Measurements from ENCODE around the gene TUBB4A. TPM values are rescaled to one million over a fixed set of nuclear protein-coding genes. Genes with fewer than 3 reads are reported as not detected.
A peak's percentile ranks its signal among the peaks of the same experiment; 100 is the strongest.

TUBB4A gene
- total and polyA plus RNA-seq, 9 of the 15 experiments (the other 6 are each of a cell fraction or from before 2014, with no cell fraction given) = 0.14 to 7.0 (median 0.75) TPM

DNA sequence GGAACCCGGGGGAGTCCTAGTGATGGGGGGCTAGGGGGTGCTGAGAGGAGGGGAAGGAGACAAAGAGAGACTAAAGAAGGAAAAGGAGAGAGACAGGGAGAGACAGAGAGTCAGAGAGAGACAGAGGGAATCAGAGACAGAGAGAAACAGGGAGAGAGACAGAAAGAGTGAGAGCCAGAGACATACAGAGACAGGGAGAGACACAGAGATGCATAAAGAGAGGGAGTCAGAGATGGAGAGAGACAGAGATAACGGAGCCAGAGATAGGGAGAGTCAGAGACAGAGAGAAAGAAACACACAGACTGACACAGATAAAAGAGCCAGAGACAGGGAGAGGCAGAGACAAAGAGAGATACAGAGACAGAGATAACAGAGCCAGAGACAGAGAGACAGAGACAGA lies 27.2 kb upstream of the TUBB4A start:
- intact Hi-C loops (cut with micrococcal nuclease) (no loop called here), in situ Hi-C loops (cut with MboI) (loop anchor here (10.0 kb wide), 1 partner anchor 335 kb away; no protein-coding TSS in a partner anchor)
- DNase-seq (ENCODE audit: extremely low read depth in 1 of 4, low spot score in 3 of 4) (no peak), FAIRE-seq (no peak), ATAC-seq (no peak)
- CTCF ChIA-PET (ENCODE audit: low intra/inter-chr PET ratio) = no interaction called here
- Histone ChIP-seq H3K9me3 (replicated peaks; ENCODE audit: control insufficient read depth, insufficient read depth, low read depth, low read length) (no peaks in the 10 kb centered on the region), H3K4me1 (replicated peaks in 1 of 2; ENCODE audit: control insufficient read depth in 2 of 2, insufficient read depth in 2 of 2, low read length in 2 of 2) (peaks cover 33 to 53% of the 10 kb centered on the region in 2 experiments), H2AFZ (ENCODE audit: low read depth, low read length) (no peak overlapping the region), H3K9me1 (ENCODE audit: control insufficient read depth, insufficient read depth, low read length) (peaks cover 7% of the 10 kb centered on the region), H3K27ac (ENCODE audit: extremely low read depth, low read depth, low read length) (peak overlapping the region; percentile 55; the same call in 1 of the 3 replicates), H3K4me3 (no peak overlapping the region; the same call in 1 of the 2 replicates), H3K4me2 (ENCODE audit: insufficient read depth, low read length) (peak overlapping the region; percentile 22; the same call in 1 of the 2 replicates), H3K36me3 (ENCODE audit: control insufficient read depth, insufficient read depth, low read length) (peaks cover 4% of the 10 kb centered on the region; the same call in 2 of the 3 replicates), H3K27me3 (ENCODE audit: control insufficient read depth in 2 of 2, insufficient read depth in 2 of 2, low read length in 2 of 2) (no peaks in the 10 kb centered on the region), H3K9ac (ENCODE audit: insufficient read depth in 1 of 2, low read depth in 2 of 2, low read length in 2 of 2) (peak overlapping the region in 1 of 2 experiments; percentile 71; a peak in 2 of 4 replicates), H3K79me2 (ENCODE audit: control insufficient read depth, insufficient read depth, low read length) (peaks cover 25% of the 10 kb centered on the region), H4K20me1 (replicated peaks; ENCODE audit: control insufficient read depth, insufficient read depth, low read length) (no peaks in the 10 kb centered on the region; the same call in 1 of the 2 replicates)
- no TSS peak for BruUV-seq (replicated peaks)
- 21% methylated on average over 1 of the region's 2 CpGs for WGBS (ENCODE audit: insufficient coverage, low coverage, missing lambda C conversion rate)
- POLR2A ChIA-PET = no interaction called here
- TF ChIP-seq E2F8 (IDR thresholded peaks at IDR 0.05; ENCODE audit: low read depth, partially characterized antibody) (no peak), ELF4 (CRISPR knock-in tag; IDR thresholded peaks at IDR 0.05) (peak; percentile 35; the same call in 1 of the 2 replicates), ZNF408 (CRISPR knock-in tag; IDR thresholded peaks at IDR 0.05; ENCODE audit: low read depth) (no peak), MTA3 (IDR thresholded peaks at IDR 0.05; ENCODE audit: borderline replicate concordance) (no peak), ZNF253 (CRISPR knock-in tag; conservative IDR thresholded peaks at IDR 0.05) (no peak), NCOA4 (IDR thresholded peaks at IDR 0.05; ENCODE audit: partially characterized antibody) (peak; percentile 86), MTA1 (IDR thresholded peaks at IDR 0.05; ENCODE audit: borderline replicate concordance) (peak; percentile 61; the same call in 1 of the 2 replicates), POLR2B (IDR thresholded peaks at IDR 0.05; ENCODE audit: low read depth, partially characterized antibody) (peak; percentile 20), BCLAF1 (IDR thresholded peaks at IDR 0.05; ENCODE audit: borderline replicate concordance in 1 of 2, control insufficient read depth in 1 of 2, low read depth in 2 of 2, low read length in 1 of 2) (no peak; a peak in 1 of 4 replicates)
- TF ChIP-seq, protein P1, sequence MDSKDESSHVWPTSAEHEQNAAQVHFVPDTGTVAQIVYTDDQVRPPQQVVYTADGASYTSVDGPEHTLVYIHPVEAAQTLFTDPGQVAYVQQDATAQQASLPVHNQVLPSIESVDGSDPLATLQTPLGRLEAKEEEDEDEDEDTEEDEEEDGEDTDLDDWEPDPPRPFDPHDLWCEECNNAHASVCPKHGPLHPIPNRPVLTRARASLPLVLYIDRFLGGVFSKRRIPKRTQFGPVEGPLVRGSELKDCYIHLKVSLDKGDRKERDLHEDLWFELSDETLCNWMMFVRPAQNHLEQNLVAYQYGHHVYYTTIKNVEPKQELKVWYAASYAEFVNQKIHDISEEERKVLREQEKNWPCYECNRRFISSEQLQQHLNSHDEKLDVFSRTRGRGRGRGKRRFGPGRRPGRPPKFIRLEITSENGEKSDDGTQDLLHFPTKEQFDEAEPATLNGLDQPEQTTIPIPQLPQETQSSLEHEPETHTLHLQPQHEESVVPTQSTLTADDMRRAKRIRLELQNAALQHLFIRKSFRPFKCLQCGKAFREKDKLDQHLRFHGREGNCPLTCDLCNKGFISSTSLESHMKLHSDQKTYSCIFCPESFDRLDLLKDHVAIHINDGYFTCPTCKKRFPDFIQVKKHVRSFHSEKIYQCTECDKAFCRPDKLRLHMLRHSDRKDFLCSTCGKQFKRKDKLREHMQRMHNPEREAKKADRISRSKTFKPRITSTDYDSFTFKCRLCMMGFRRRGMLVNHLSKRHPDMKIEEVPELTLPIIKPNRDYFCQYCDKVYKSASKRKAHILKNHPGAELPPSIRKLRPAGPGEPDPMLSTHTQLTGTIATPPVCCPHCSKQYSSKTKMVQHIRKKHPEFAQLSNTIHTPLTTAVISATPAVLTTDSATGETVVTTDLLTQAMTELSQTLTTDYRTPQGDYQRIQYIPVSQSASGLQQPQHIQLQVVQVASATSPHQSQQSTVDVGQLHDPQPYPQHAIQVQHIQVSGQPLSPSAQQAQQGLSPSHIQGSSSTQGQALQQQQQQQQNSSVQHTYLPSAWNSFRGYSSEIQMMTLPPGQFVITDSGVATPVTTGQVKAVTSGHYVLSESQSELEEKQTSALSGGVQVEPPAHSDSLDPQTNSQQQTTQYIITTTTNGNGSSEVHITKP (IDR thresholded peaks at IDR 0.05; ENCODE audit: partially characterized antibody) = no peak
